NK-92 (cell line): ENCODE data around the gene RERE.

ENCODE experiments used
- DNase-seq: peaks from one replicate; lab custom pipeline; 2025; ENCODE audit not compliant: unreplicated experiment; lab: John Stamatoyannopoulos, UW

The RERE gene

GRCh38 chr1:8670371-8670818 is 147.0 kb downstream of the RERE start:
- DNase-seq: no peak

GRCh38 chr1:8669606-8670335 is 147.7 kb downstream of the RERE start:
- no peak for DNase-seq

GRCh38 chr1:8667869-8668594 is 149.4 kb downstream of the RERE start:
- DNase-seq: no peak

- no peak for DNase-seq
Observed at GRCh38 chr1:8666389-8667167, 150.9 kb downstream of the RERE start.

GRCh38 chr1:8665833-8666232 is 151.6 kb downstream of the RERE start:
- no peak for DNase-seq

GRCh38 chr1:8664887-8665286 is 152.6 kb downstream of the RERE start:
- no peak for DNase-seq

GRCh38 chr1:8663915-8664329 is 153.5 kb downstream of the RERE start:
- DNase-seq: no peak

- DNase-seq: no peak
Observed at GRCh38 chr1:8663090-8663802, 154.2 kb downstream of the RERE start.

- DNase-seq: no peak
Observed at GRCh38 chr1:8662380-8663072, 154.9 kb downstream of the RERE start.

- no peak for DNase-seq
Observed at GRCh38 chr1:8661185-8662110, 156.0 kb downstream of the RERE start.

GRCh38 chr1:8660411-8660828 is 157.0 kb downstream of the RERE start:
- no peak for DNase-seq

- DNase-seq: no peak
Observed at GRCh38 chr1:8659593-8659992, 157.8 kb downstream of the RERE start.

- DNase-seq: no peak
Observed at GRCh38 chr1:8653878-8654277, 163.6 kb downstream of the RERE start.

- no peak for DNase-seq
Observed at GRCh38 chr1:8652467-8653046, 164.9 kb downstream of the RERE start.

- no peak for DNase-seq
Observed at GRCh38 chr1:8651962-8652361, 165.5 kb downstream of the RERE start.

GRCh38 chr1:8651236-8651890 is 166.1 kb downstream of the RERE start:
- no peak for DNase-seq

GRCh38 chr1:8649875-8650274 is 167.6 kb downstream of the RERE start:
- no peak for DNase-seq

GRCh38 chr1:8649027-8649426 is 168.4 kb downstream of the RERE start:
- no peak for DNase-seq

GRCh38 chr1:8646996-8647395 is 170.4 kb downstream of the RERE start:
- DNase-seq: no peak
